HG03045 (cell line): ENCODE measurements around the gene UBAP1.
"Not testable (repeated sequence)": the region's sequence is repeated elsewhere in the genome, so short reads cannot be mapped to it uniquely, and the experiment has no call there.

ENCODE experiments used
- ATAC-seq: cut with Tn5 transposase; IDR thresholded peaks from one replicate; pipeline ENCODE4 v1.9.1; 2021; ENCODE audit warnings: mild to moderate bottlenecking, moderate library complexity; ENCODE audit not compliant: unreplicated experiment

The UBAP1 gene

DNA sequence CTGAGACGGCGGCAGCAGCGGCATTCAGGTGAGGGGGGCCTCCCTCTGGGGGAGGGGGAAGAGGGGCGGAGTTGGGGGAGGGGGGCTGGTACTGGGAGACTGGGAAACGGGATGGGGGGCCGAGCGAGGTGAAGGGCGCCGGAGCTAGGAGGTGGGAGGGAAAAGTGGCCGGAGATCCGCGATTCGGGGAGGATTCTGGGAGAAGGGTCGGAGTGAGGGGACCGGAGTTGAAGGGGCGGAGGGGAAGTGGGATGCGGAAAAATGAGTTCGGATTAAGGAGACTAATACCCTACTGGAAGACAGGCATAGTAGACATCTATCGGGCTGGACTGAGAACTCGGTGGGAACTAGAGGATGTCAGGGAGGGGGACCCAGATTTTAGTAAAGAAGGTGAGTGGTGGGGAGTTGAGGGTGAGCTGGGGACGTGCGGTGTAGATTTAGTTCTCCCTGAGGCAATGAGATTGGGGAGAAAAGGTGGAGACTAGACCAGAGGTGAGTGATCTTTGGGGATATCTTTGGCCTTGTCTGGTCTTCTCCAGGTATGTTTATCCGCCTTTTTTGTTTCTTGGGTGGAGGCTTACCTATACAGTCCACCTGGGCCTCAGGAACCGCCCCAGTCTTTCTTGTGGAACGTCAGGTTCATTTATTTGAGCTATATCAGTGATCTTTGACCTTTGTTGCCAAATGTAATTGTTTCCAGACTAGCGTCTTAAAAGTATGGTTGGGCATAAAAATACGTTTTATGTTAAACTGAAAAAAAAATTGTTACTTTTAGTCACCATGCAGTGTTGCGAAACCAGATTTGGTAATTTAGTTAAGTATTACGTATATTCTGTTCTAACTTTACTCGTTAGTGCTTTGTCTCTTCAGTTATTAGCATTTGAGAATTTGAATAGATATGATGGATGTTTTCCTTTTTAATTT is 632 bp downstream of the UBAP1 start:
- ATAC-seq = no peak

DNA sequence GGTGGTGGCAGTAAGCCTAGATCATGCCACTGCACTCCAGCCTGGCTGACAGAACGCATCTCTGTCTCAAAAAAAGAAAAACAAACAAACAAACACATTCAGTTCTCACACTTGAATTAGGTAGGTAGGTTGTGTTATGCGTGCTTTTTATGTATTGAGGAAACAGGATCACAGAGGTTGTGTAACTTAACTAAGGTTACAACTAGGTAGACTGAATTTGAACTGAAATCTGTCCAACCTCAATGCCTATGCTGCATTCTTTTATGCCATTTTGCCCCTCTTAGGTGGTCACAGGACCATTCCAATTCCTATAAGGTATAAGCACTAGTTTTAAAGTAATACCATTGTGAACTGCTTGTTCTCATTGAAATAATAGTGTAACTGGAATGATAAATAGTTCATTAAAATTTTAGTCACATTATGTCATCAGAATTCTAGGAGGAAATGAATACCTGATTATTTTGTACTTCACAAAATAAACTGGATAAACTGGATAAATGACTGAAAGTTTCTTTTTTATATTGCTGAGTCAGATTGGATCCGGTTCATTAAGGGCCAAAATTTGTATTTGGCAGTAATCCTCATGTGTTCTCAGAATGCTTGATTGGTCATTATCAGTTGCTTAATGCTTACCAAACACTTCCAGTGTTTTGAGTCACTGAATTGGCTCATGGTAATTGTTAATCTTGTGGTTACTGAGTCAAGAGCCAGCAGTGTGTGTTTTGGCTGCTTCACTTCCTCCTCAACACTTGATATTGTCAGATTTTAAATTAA is 7.1 kb downstream of the UBAP1 start:
- no peak for ATAC-seq

DNA sequence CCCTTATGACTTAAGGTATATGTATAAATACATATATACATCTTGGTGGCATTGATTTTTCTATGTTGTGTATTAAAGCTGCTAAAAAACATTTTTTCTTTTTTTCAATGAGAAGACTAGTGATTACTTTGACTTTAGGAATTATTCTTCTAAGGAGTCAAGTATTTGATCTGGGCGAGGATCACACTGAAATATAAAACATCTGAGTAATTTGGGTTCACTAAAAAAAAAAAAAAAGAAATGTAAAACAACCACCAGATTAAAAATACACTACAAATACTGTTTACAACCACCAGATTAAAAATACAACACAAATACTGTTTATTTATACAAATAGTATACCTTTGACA is 9.0 kb downstream of the UBAP1 start:
- ATAC-seq = no peak

DNA sequence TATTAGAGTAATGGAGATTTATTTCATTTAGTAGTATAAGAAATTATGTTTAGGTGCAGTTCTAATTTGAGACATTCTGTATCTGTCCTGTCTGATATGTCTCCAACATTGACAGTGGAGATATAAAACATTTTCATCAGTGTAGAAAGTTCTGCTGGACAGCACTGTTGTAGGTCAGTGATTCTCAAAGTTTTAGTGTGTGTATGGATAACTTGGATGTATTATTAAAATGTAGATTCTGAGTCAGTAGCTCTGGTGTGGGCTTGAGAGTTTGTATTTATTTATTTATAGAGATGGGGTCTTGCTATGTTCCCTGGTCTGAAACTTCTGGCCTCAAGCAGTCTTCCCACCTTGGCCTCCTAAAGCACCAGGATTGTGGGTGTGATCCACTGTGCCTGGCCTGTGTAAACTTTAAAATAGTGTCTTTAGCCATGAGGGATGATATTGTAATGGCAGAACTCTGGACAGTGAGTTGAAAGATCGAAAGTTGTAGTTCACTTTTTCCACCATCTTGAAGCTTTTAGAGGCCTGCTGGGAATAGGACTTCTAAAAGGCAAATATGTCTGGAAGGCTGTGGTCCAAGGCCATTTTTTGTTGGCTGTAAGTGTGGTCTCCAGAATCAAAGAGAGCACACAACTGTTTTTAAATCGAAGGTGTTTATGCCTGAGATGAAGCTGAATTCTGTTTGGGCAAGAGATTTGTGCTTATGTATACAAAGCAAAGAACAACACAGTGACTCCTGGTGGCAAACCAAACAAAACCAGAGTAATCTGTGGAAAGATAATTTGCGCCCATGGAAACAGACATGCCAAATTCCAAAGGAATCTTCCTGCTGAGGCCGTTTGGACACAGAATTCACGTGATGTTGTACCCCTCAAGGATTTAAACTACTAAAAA is 12.4 kb downstream of the UBAP1 start:
- no peak for ATAC-seq

DNA sequence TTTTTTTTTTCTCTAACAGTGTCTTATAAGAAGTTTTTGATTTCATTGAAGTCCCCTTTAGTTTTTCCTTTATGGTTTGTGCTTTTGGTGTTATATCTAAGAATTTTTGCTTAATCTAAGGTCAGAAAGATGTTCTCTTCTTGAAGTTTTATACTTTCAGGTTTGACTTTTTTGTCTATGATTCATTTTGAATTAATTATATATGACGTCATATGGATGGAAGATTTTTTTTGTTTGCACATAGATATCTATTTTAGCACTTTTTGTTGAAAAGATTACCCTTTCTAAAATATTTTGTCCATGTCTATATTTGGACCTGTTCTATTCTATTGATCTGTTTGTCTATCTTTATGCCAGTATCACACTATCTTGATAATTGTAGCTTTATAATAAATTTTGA is 16.3 kb downstream of the UBAP1 start:
- no peak for ATAC-seq

DNA sequence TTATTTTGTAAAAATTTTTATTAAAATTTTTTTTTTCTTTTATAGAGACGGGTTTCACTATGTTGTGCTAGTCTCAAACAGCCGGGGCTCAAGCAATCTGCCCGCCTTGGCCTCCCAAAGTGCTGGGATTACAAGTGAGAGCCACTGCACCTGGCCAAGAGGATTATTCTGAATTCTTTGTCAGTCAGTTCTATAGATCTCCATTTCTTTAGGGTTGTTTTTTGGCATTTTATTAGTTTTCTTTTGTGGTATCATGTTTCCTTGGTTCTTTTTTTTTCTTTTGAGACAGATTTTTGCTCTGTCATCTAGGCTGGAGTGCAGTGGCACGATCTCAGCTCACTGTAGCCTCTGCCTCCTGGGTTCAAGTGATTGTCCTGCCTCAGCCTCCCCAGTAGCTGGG is 18.4 kb downstream of the UBAP1 start:
- not testable (repeated sequence) for ATAC-seq

DNA sequence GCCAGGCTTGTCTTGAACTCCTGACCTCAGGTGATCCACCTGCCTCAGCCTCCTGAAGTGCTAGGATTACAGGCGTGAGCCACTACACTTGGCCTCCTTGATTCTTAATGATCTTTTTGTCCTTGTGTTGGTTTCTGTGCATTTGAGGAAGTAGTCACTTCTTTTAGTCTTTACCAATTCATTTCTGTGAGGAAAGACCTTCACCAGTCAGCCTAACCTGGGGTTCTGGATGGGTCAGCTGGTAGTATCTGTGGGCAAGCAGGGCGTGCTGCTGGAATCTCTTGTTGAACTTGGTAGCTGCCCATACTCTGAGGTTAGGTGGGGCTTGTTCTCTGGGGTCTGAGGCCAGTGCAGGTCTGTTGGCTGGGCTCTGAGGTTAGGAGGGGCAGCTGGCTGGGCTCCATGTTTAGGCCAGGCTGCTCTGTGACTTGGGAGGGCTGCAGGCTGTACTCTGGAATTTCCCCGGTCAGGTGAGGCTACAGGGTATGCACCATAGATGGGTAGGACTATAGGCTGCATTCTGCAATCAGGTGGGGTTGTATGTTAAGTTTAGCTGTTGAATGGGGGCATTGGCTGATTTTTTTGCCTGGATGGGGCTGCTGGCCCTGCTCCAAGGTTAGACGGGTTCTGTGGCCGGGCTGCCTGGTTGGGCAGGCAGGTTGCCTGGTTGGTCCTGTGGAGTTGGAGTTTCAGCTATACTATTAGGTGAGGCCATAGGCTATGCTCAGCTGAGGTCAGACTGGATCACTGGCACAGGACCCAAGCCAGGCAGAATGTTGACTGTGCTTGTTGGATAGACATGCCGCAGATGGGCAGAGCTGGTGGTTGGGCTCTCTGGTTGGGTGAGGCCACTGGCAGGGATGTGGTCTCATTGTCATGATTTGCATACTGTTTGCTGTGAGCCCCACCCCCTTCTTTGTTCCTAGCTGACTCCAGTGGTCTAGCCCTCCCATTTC is 19.2 kb downstream of the UBAP1 start:
- ATAC-seq = no peak

DNA sequence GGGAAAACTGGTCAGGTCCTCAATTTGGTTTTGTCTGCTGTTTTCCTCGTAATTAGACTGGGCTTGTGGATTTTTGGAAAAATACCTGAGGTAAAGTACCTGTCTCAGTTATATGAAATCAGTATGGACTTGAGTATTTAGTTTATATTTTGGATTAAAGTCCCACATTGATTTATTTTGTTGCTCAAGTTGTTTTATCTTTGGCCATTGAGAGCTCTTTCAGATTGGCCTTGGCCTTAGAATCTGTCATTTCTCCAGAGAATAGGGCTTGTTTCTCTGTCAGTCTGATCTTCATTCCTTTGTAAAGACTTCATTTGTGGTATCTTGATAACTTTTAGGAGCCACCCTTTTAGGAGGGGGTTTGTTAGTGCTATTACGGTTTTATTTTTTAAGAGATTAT is 21.2 kb downstream of the UBAP1 start:
- ATAC-seq = no peak

DNA sequence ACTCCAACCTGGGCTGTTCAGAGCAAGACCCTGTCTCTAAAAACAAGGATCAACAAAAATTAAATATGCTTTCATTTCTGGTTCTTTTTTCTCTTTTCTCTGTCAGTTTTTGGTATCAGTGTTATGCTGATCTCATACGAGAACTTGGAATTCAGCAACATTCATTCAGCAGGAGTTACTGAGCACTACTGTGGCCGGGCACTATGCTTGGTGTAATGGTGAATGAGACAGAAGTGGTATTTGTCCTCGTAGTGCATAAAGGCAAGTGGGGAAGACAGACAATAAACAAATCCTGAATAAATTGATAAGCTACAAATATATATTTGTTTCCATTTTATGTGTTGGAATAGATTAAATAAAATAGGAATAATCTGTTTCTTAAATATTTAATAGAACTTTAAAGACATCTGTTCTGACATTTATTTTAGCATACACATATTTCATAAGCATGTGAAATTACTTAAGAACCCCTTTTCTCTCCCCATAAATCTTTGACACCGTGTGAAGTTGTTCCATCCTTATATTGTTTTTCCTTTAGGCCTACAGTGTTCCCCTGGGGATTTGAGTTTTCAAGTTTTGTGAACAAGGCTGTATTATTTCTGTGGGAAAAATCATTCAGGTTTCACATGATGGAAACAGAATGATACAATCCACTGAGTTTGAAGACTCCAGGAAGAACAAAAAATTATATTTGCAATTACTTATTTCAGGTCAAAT is 24.6 kb downstream of the UBAP1 start:
- ATAC-seq = no peak

DNA sequence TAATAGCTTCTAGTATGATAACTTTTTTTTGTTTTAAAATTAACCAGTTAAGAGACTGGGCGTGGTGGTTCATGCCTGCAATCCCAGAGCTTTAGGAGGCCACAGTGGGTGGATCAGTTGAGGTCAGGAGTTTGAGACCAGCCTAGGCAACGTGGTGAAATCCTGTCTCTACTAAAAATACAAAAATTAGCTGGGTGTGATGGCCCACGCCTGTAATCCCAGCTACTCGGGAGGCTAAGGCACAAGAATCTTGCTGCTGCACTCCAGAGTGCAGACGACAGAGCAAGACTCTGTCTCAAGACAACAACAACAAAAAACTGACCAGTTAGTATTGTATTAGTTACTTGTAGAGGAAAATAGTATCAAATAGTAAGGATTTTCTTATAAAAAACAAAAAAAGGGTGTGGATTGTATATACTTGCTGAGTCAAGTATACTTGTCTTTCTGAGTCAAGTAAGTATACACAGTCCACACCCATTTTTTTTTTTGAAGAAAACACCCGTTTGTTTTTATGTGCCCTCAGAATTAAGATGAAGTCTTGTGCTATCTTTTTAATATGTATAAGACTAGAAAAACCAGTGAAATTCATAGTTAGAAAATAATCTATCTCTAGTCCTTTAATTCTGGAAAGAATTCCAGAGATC is 25.3 kb downstream of the UBAP1 start:
- ATAC-seq = no peak

DNA sequence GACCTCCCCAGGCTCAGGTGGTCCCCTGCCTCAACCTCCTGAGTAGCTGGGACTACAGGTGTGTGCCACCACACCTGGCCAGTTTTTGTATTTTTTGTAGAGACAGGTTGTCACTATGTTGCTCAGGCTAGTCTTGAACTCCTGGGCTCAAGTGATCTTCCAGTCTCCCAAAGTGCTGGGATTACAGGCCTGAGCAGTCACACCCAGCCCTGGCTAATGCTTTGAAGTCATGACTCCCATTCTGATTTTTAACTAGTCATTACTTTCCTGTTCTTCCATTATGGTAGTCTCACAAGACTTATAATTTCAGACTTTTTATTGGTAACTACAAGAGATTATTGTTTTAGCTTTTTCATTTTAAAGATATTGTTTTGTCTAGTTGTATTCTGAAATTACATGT is 26.3 kb downstream of the UBAP1 start:
- no peak for ATAC-seq

DNA sequence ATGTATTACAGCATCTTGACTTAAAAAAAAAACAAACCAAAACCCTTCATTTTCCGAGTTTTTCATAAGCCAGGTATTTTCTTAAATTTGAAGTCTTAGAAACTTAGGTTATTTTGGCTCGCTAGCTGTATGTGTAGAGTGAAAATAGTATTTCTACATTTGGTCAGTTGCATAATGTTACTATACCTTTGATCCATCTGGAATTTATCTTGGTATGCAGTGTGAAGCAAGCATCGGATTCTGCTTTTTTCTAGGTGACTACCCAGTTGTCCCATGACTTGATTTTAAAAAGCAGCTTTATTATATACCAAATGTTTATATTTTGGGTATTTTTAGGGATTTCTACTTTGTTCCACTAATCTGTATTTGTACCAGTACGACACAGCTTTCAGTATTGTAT is 27.7 kb downstream of the UBAP1 start:
- ATAC-seq = no peak

DNA sequence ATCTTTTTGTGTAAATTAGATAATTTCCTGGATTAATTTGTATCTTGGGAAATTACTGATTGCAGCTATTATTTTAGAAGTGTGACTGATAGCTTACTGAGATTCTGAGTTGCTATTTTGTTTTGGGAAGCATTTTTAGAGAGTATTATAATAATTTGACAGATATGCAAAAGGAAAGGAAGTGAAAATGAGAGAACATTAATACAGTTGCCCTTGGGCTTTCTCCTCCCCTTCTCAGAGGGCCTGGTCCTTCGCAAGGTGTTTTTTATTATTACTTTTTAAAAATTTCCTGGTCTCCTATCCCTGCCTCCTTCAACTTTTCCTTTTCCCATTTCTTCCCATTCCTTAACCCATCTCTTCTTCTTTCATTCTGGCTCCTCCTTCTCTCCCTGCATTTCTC is 32.6 kb downstream of the UBAP1 start:
- no peak for ATAC-seq

DNA sequence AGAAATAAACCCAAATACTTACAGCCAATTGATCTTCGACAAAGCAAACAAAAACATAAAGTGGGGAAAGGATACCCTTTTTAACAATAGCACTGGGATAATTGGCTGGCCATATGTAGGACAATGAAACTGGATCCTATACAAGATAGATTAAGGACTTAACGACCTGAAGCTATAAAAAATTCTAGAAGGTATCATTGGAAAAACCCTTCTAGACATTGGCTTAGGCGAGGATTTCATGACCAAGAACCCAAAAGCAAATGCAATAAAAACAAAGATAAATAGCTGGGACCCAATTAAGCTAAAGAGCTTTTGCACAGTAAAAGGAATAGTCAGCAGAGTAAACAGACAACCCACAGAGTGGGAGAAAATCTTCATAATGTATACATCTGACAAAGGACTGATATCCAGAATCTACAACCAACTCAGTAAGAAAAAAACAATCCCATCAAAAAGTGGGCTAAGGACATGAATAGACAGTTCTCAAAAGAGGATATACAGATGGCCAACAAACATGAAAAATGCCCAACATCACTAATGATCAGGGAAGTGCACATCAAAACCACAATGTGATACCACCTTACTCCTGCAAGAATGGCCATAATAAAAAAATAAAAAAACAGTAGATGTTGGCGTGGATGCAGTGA is 35.6 kb downstream of the UBAP1 start:
- ATAC-seq = not testable (repeated sequence)

DNA sequence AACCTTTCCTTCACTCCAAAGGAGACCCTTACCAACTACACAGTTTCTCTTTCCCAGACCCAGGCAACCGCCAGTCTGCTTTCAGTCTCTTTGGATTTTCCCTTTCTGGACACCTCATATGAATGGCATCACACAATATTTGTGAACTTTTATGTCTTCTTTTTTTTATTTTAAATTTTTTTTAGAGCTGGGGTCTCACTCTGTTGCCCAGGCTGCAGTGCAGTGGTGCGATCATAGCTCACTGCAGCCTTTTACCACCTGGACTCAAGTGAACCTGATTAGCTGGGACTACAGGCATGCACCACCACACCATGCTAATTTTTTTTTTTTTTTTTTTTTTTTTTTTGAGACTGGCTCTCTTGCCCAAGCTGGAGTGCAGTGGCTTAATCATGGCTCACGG is 37.5 kb downstream of the UBAP1 start:
- no peak for ATAC-seq

DNA sequence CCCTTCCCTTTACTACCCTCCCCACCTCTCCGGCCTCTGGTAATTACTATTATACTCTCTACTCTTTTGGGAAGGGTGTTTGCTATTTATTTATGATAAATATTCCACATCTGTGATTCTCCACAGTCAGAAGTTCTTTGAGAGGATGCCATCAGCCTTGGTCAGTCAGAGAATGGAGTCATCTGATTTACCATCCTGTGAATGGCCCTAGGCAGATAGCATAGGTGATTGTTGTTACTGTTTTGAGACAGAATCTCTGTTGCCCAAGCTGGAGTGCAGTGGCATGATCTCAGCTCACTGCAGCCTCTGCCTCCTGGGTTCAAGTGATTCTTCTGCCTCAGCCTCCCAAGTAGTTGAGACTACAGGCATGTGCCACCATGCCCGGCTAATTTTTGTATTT is 38.2 kb downstream of the UBAP1 start:
- not testable (repeated sequence) for ATAC-seq

DNA sequence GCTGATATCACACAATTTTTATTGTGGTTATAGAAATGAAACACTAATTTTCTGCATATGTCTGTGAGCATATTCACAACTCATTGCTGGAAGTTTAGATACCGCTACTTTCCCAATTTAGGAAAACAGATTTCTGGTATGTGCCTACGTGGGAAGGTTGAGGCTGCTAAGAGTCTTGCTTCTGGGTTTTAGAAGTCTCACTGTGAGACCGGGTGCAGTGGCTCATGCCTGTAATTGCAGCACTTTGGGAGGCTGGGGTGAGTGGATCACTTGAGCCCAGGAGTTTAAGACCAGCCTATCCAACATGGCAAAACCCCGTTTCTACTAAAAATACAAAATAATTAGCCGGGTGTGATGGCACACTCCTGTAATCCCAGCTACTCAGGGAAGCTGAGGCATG is 39.6 kb downstream of the UBAP1 start:
- ATAC-seq = no peak

DNA sequence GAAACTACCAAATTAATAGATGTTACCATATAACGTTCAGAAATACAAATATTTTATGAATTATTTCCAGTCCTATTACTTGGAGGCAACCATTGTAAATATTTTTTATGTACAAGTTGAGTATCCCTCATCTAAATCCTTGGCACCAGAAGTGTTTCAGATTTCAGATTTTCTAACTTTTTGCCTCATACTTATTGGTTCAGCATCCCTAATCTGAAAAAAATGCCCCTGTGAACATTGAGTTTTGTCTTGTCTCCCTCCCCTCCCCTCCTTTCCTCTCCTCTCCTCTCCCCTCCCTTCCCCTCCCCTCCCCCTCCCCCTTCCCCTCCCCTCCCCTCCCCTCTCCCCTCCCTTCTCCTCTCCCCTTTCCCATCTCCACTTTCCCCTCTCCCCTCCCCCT is 40.6 kb downstream of the UBAP1 start:
- ATAC-seq = no peak

DNA sequence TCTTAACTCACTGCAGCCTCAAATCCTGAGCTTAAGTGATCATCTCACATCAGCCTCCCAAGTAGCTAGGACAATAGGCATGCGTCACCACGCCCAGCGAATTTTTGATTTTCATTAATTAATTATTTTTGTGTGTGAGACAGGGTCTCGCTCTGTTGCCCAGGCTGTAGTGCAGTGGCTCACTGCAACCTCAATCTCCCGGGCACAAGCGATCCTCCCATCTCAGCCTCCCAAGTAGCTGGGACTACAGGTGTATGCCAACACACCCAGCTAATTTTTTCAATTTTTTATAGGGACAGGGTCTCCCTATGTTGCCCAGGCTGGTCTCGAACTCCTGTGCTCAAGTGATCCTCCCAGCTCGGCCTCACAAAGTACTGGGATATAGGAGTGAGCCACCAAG is 41.4 kb downstream of the UBAP1 start:
- no peak for ATAC-seq
